HepG2 (cell line): Measurements from ENCODE around the gene LRRC28. TPM values are rescaled to one million over a fixed set of nuclear protein-coding genes. Genes with fewer than 3 reads are reported as not detected.

ENCODE experiments used
- ATF7 ChIP-seq, 2 experiments: fragments of 450-650 bp in 1 of 2; sonication (generic) in 1 of 2; formaldehyde crosslinking in 1 of 2; IDR thresholded peaks; 2 replicates each; pipeline versions ENCODE4 v1.4.0 to v1.6.1; 2016 to 2020; ENCODE audit warnings: antibody characterized with exemption in 1 of 2, mild to moderate bottlenecking in 1 of 2, missing genetic modification reagents in 1 of 2
- CC2D1A ChIP-seq: sonication (generic); formaldehyde crosslinking; IDR thresholded peaks from 2 replicates; pipeline ENCODE4 v1.8.1; 2023; ENCODE audit warnings: mild to moderate bottlenecking, missing genetic modification reagents
- FOSL1 ChIP-seq: sonication (generic); formaldehyde crosslinking; IDR thresholded peaks from 2 replicates; pipeline ENCODE4 v1.9.0; 2021; ENCODE audit warnings: missing genetic modification reagents, borderline replicate concordance
- FOXA1 ChIP-seq, 2 experiments: fragments of 450-650 bp in 1 of 2; sonication (generic) in 1 of 2; formaldehyde crosslinking in 1 of 2; IDR thresholded peaks; 2 replicates each; pipeline versions ENCODE4 v1.4.0 to v1.6.1; 2016 to 2020; ENCODE audit warnings: missing genetic modification reagents in 1 of 2
- GABPA ChIP-seq, 2 experiments: IDR thresholded peaks; 2 replicates each; pipeline ENCODE4 v1.6.1; 2011 to 2016; ENCODE audit warnings: low read depth in 2 of 2, low read length in 1 of 2, missing biosample characterization in 1 of 2, missing genetic modification characterization in 1 of 2
- IRF2 ChIP-seq: IDR thresholded peaks from 2 replicates; pipeline ENCODE4 v1.6.1; 2018; ENCODE audit warnings: missing genetic modification reagents, missing compliant biosample characterization
- PHF21A ChIP-seq: sonication (generic); formaldehyde crosslinking; IDR thresholded peaks from 2 replicates; pipeline ENCODE4 v1.5.0; 2020; ENCODE audit warnings: mild to moderate bottlenecking, missing genetic modification reagents
- PPARG ChIP-seq: conservative IDR thresholded peaks from 2 replicates; pipeline ENCODE4 v1.6.1; 2016; ENCODE audit warnings: missing biosample characterization, missing genetic modification reagents
- SALL2 ChIP-seq: sonication (generic); formaldehyde crosslinking; IDR thresholded peaks from 2 replicates; pipeline ENCODE4 v1.8.1; 2023; ENCODE audit warnings: mild to moderate bottlenecking, missing genetic modification reagents, inconsistent platforms
- SIX4 ChIP-seq: sonication (generic); formaldehyde crosslinking; IDR thresholded peaks from 2 replicates; pipeline ENCODE4 v1.4.0; 2020; ENCODE audit warnings: missing genetic modification reagents
- STAG1 ChIP-seq: sonication (generic); formaldehyde crosslinking; IDR thresholded peaks from 2 replicates; pipeline ENCODE4 v1.4.0; 2020; ENCODE audit warnings: missing genetic modification reagents
- ZBTB20 ChIP-seq: sonication (generic); formaldehyde crosslinking; IDR thresholded peaks from 2 replicates; pipeline ENCODE4 v1.8.1; 2023; ENCODE audit warnings: missing genetic modification reagents, low read depth, mild to moderate bottlenecking, borderline replicate concordance
- ZKSCAN1 ChIP-seq: fragments of 150-350 bp; IDR thresholded peaks from 2 replicates; pipeline ENCODE4 v1.6.1; 2014; ENCODE audit warnings: low read length
- ZNF75D ChIP-seq: sonication (generic); formaldehyde crosslinking; IDR thresholded peaks from 2 replicates; pipeline ENCODE4 v1.8.1; 2023; ENCODE audit warnings: missing genetic modification reagents, mild to moderate bottlenecking, borderline replicate concordance
- ZNF879 ChIP-seq: sonication (generic); formaldehyde crosslinking; IDR thresholded peaks from 2 replicates; pipeline ENCODE4 v1.8.1; 2023; ENCODE audit warnings: missing genetic modification reagents
- polyA plus RNA-seq, 8 experiments: library from polyadenylated mRNA; depleted of rRNA in 3 of 8; stranded (reverse) in 7 of 8; unstranded in 1 of 8; fragments of >200 nt; fragmentation: Illumina TruSeq in 4 of 8; extraction: Trizol in 4 of 8; gene quantifications; 2 replicates each; pipeline versions ENCODE4 v1.2.1 to v1.2.3, GENCODE V29; 2011 to 2016; ENCODE audit warnings: low read depth in 4 of 8, missing spikeins in 1 of 8, mixed read lengths in 1 of 8; ENCODE audit not compliant: insufficient read depth in 1 of 8
- total RNA-seq, 5 experiments: library from RNA; depleted of rRNA; stranded (reverse); fragments of >200 nt; fragmentation: Illumina TruSeq; extraction: Trizol; gene quantifications; 2 replicates each; pipeline ENCODE4 v1.2.3, GENCODE V29; 2016; ENCODE audit warnings: low read depth in 1 of 5
- TF ChIP-seq, protein P1 (sequence below): sonication (generic); formaldehyde crosslinking; IDR thresholded peaks from 2 replicates; pipeline ENCODE4 v1.4.0; 2020; ENCODE audit warnings: missing genetic modification reagents, borderline replicate concordance
- TF ChIP-seq, protein P2 (sequence below): sonication (generic); formaldehyde crosslinking; IDR thresholded peaks from 2 replicates; pipeline ENCODE4 v1.5.0; 2020; ENCODE audit warnings: missing genetic modification reagents, mild to moderate bottlenecking, borderline replicate concordance
- TF ChIP-seq, protein P3 (sequence below): sonication (generic); formaldehyde crosslinking; IDR thresholded peaks from 2 replicates; pipeline ENCODE4 v1.4.0; 2020; ENCODE audit warnings: mild to moderate bottlenecking, missing genetic modification reagents, borderline replicate concordance
- TF ChIP-seq, protein P4 (sequence below): sonication (generic); formaldehyde crosslinking; IDR thresholded peaks from 2 replicates; pipeline ENCODE4 v1.4.0; 2020; ENCODE audit warnings: missing genetic modification reagents

Gene LRRC28
- total and polyA plus RNA-seq, 2 of the 13 experiments (the other 11 are each of a cell fraction or from before 2014, with no cell fraction given) = 17.5 to 21.3 TPM

DNA sequence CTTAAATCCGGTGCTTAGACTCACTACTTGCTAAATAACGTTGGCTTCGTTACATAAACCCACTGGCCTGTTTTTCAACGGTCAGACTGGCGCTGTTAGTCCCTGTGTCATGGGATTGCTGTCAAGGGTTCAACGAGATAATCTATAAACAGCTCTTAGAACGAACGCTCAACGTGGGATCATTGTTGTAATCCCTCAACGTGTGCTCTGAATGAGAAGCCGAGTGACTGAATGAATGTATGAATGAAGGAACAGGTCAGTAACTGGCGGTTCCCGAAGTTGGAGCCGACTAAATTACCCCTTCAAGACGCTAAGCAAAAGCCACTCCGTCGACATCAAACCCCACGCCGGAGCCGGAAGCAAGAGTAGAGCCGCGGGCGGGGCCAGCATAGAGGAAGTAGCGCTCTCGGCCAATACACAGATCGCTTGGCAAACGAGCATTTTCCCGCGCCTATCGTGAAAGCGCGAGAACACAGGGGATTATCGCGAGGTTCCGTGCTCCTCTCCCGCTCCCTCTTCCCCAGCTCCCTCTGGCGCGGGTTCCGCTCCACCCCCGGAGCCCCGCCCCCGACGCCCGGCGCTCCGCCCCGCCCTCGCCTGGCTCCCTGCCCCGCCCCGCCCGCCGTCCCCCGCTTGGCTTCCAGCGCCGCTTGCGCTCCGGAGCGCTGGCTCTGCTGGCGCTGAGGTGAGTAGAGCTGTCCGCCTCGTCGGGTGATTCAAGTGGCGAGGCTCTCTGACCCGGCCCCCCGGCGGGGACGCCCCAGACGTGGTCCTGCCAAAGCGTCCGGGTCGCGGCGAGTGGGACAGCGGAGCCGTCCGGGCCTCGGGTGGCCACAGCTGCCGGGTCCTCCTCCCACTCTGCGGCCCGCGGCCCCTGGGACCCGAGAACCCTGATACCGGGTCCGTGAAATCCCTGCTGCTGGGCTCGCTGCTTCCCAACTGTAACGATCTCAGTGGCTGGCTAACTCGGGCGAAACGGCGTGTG is at the start of gene LRRC28 (continued):
- TF ChIP-seq, protein P1, sequence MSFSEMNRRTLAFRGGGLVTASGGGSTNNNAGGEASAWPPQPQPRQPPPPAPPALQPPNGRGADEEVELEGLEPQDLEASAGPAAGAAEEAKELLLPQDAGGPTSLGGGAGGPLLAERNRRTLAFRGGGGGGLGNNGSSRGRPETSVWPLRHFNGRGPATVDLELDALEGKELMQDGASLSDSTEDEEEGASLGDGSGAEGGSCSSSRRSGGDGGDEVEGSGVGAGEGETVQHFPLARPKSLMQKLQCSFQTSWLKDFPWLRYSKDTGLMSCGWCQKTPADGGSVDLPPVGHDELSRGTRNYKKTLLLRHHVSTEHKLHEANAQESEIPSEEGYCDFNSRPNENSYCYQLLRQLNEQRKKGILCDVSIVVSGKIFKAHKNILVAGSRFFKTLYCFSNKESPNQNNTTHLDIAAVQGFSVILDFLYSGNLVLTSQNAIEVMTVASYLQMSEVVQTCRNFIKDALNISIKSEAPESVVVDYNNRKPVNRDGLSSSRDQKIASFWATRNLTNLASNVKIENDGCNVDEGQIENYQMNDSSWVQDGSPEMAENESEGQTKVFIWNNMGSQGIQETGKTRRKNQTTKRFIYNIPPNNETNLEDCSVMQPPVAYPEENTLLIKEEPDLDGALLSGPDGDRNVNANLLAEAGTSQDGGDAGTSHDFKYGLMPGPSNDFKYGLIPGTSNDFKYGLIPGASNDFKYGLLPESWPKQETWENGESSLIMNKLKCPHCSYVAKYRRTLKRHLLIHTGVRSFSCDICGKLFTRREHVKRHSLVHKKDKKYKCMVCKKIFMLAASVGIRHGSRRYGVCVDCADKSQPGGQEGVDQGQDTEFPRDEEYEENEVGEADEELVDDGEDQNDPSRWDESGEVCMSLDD (CRISPR knock-in tag) = no peak
- TF ChIP-seq FOXA1 (IDR thresholded peaks at IDR 0.05) (no peak), FOXA1 (CRISPR knock-in tag; IDR thresholded peaks at IDR 0.05) (no peak), GABPA (IDR thresholded peaks at IDR 0.05; ENCODE audit: low read depth, low read length) (peak; percentile 78), GABPA (CRISPR knock-in tag; IDR thresholded peaks at IDR 0.05; ENCODE audit: low read depth) (peak; percentile 93), CC2D1A (CRISPR knock-in tag) (no peak), PHF21A (CRISPR knock-in tag) (0 out of 2 replicates have a peak, but pooled peaks have one; percentile 12), PPARG (CRISPR knock-in tag) (no peak), SIX4 (CRISPR knock-in tag) (no peak), FOSL1 (no peak), ATF7 (IDR thresholded peaks at IDR 0.05) (no peak), ATF7 (CRISPR knock-in tag; IDR thresholded peaks at IDR 0.05) (no peak), SALL2 (CRISPR knock-in tag) (0 out of 2 replicates have a peak, but pooled peaks have one; percentile 5), ZKSCAN1 (no peak), ZBTB20 (CRISPR knock-in tag) (peak; percentile 63; the same call in 1 of the 2 replicates), STAG1 (CRISPR knock-in tag) (no peak), ZNF75D (CRISPR knock-in tag) (no peak), IRF2 (CRISPR knock-in tag) (peak; percentile 55; the same call in 1 of the 2 replicates), ZNF879 (CRISPR knock-in tag) (no peak)
- TF ChIP-seq, protein P2, sequence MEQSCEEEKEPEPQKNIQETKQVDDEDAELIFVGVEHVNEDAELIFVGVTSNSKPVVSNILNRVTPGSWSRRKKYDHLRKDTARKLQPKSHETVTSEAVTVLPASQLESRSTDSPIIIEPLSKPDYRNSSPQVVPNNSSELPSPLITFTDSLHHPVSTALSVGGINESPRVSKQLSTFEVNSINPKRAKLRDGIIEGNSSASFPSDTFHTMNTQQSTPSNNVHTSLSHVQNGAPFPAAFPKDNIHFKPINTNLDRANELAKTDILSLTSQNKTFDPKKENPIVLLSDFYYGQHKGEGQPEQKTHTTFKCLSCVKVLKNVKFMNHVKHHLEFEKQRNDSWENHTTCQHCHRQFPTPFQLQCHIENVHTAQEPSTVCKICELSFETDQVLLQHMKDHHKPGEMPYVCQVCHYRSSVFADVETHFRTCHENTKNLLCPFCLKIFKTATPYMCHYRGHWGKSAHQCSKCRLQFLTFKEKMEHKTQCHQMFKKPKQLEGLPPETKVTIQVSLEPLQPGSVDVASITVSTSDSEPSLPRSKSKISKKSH (CRISPR knock-in tag) = no peak
- TF ChIP-seq, protein P3, sequence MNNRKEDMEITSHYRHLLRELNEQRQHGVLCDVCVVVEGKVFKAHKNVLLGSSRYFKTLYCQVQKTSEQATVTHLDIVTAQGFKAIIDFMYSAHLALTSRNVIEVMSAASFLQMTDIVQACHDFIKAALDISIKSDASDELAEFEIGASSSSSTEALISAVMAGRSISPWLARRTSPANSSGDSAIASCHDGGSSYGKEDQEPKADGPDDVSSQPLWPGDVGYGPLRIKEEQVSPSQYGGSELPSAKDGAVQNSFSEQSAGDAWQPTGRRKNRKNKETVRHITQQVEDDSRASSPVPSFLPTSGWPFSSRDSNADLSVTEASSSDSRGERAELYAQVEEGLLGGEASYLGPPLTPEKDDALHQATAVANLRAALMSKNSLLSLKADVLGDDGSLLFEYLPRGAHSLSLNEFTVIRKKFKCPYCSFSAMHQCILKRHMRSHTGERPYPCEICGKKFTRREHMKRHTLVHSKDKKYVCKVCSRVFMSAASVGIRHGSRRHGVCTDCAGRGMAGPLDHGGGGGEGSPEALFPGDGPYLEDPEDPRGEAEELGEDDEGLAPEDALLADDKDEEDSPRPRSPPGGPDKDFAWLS = no peak
- TF ChIP-seq, protein P4, sequence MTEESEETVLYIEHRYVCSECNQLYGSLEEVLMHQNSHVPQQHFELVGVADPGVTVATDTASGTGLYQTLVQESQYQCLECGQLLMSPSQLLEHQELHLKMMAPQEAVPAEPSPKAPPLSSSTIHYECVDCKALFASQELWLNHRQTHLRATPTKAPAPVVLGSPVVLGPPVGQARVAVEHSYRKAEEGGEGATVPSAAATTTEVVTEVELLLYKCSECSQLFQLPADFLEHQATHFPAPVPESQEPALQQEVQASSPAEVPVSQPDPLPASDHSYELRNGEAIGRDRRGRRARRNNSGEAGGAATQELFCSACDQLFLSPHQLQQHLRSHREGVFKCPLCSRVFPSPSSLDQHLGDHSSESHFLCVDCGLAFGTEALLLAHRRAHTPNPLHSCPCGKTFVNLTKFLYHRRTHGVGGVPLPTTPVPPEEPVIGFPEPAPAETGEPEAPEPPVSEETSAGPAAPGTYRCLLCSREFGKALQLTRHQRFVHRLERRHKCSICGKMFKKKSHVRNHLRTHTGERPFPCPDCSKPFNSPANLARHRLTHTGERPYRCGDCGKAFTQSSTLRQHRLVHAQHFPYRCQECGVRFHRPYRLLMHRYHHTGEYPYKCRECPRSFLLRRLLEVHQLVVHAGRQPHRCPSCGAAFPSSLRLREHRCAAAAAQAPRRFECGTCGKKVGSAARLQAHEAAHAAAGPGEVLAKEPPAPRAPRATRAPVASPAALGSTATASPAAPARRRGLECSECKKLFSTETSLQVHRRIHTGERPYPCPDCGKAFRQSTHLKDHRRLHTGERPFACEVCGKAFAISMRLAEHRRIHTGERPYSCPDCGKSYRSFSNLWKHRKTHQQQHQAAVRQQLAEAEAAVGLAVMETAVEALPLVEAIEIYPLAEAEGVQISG (CRISPR knock-in tag) = peak; percentile 52
